ENCODE results near the gene ZNF485. TPM values are rescaled to one million over a fixed set of nuclear protein-coding genes. Genes with fewer than 3 reads are reported as not detected.
"Not testable (repeated sequence)": the region's sequence is repeated elsewhere in the genome, so short reads cannot be mapped to it uniquely, and the experiment has no call there.

Gene ZNF485
- polyA plus RNA-seq, 4 donors = 0.81 to 8.0 (median 1.9) TPM

DNA sequence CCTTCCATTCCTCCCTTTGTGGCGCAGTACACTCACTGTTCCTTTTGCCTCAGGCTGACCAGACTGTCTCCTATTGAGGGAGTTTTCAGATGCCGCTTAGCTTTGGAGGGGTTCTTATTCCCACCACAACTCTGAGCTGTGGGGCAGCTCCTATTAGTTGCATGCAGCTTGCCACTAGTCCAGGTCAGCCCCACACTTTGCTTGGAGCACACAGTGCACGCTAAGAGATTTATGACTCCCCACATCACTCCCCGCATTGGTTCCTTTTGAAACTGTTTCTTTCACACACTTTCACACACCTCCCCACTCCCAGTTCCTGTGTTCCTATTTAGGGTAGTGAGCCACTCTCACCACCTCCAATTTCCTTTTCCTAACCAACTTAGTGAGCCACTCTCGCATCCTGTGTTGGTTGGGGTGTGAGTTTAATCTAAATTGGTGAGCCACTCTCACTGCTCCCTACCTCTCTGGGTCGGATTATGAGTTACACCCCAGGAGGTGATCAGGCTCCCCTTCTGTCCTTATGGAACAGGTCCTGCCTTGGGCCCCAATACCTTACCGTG is 10.4 kb upstream of the ZNF485 start:
- Histone ChIP-seq H3K36me3 (ENCODE audit: control insufficient read depth in 3 of 3, insufficient read depth in 2 of 3, low read depth in 1 of 3, low read length in 3 of 3) (no peaks in the 10 kb centered on the region), H3K9me3 (ENCODE audit: control insufficient read depth in 2 of 2, insufficient read depth in 1 of 2, low read depth in 1 of 2, low read length in 1 of 2) (peaks cover 0 to 13% of the 10 kb centered on the region in 2 donors), H3K27me3 (ENCODE audit: control insufficient read depth in 3 of 3, insufficient read depth in 3 of 3, low read length in 3 of 3) (no peaks in the 10 kb centered on the region), H3K4me3 (ENCODE audit: low read depth in 1 of 3, low read length in 3 of 3) (no peak overlapping the region), H3K27ac (ENCODE audit: low read depth in 1 of 3, low read length in 2 of 3) (no peak overlapping the region), H3K4me1 (ENCODE audit: control insufficient read depth in 3 of 3, insufficient read depth in 2 of 3, low read depth in 1 of 3, low read length in 2 of 3) (peaks cover 2 to 17% (median 7%) of the 10 kb centered on the region in 3 donors)
- FAIRE-seq (no peak), DNase-seq (no peak)
- 59 to 81% (median 71%) methylated on average over 7 of the region's 7 CpGs for WGBS, 3 donors

DNA sequence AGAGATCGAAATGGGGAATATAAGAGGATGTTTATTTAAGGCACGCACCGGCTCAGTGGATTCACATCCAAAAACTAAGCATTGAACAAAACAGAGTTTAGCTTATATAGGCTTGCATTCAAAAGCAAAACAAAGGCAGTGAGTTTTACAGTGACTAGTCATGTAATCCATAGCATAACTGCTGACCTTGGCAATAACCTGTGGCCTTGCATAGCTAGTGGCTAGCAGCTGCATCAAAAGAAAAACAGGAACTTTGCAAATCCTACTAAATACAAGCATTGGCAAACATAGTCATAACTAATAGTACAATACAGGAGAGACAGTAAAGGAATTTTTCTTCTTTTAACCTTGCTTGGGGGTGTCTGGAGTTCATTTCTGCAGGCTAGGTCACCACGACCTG is 9.7 kb upstream of the ZNF485 start:
- H3K27ac ChIP-seq (ENCODE audit: low read depth in 1 of 3, low read length in 2 of 3) = no peak overlapping the region

DNA sequence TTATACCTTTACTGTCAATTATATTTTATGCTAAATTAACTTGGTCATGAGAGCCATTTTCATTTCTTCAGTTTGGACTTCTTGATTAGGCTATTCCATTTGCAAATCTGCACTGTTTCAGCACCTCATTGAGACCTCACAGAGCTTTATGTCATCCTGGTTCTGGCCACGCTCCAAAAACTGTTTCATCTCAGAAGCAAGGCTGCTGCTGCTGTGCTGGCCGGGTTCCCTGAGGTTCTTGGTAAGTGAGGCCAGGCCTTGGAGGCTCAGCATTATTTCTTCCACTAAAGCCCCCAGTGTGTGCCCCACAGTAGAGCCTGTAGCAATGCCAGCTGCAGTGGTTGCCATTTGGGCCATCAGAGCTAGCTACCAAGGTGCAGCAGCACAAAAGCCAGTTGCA is 7.8 kb upstream of the ZNF485 start:
- H3K4me1 ChIP-seq (ENCODE audit: control insufficient read depth in 3 of 3, insufficient read depth in 2 of 3, low read depth in 1 of 3, low read length in 2 of 3) = peaks cover 2 to 17% (median 7%) of the 10 kb centered on the region in 3 donors
- no peaks in the 10 kb centered on the region for H3K36me3 ChIP-seq (ENCODE audit: control insufficient read depth in 3 of 3, insufficient read depth in 2 of 3, low read depth in 1 of 3, low read length in 3 of 3)
- no peaks in the 10 kb centered on the region for H3K27me3 ChIP-seq (ENCODE audit: control insufficient read depth in 3 of 3, insufficient read depth in 3 of 3, low read length in 3 of 3)
- FAIRE-seq = no peak
- no peak overlapping the region for H3K27ac ChIP-seq (ENCODE audit: low read depth in 1 of 3, low read length in 2 of 3)
- DNase-seq = no peak
- no peak overlapping the region for H3K4me3 ChIP-seq (ENCODE audit: low read depth in 1 of 3, low read length in 3 of 3)
- 61 to 77% (median 64%) methylated on average over 2 of the region's 2 CpGs for WGBS, 3 donors
- H3K9me3 ChIP-seq (ENCODE audit: control insufficient read depth in 2 of 2, insufficient read depth in 1 of 2, low read depth in 1 of 2, low read length in 1 of 2) = peaks cover 0 to 3% of the 10 kb centered on the region in 2 donors

More for the DNA sequence above, 9.7 kb upstream of the ZNF485 start:
- peaks cover 0 to 11% of the 10 kb centered on the region in 2 donors for H3K9me3 ChIP-seq (ENCODE audit: control insufficient read depth in 2 of 2, insufficient read depth in 1 of 2, low read depth in 1 of 2, low read length in 1 of 2)
- 79 to 89% (median 89%) methylated on average over 4 of the region's 4 CpGs for WGBS, 3 donors
- DNase-seq (no peak), FAIRE-seq (no peak)
- peaks cover 2 to 17% (median 7%) of the 10 kb centered on the region in 3 donors for H3K4me1 ChIP-seq (ENCODE audit: control insufficient read depth in 3 of 3, insufficient read depth in 2 of 3, low read depth in 1 of 3, low read length in 2 of 3)
- H3K36me3 ChIP-seq (ENCODE audit: control insufficient read depth in 3 of 3, insufficient read depth in 2 of 3, low read depth in 1 of 3, low read length in 3 of 3) = no peaks in the 10 kb centered on the region
- H3K27me3 ChIP-seq (ENCODE audit: control insufficient read depth in 3 of 3, insufficient read depth in 3 of 3, low read length in 3 of 3) = no peaks in the 10 kb centered on the region
- no peak overlapping the region for H3K4me3 ChIP-seq (ENCODE audit: low read depth in 1 of 3, low read length in 3 of 3)

DNA sequence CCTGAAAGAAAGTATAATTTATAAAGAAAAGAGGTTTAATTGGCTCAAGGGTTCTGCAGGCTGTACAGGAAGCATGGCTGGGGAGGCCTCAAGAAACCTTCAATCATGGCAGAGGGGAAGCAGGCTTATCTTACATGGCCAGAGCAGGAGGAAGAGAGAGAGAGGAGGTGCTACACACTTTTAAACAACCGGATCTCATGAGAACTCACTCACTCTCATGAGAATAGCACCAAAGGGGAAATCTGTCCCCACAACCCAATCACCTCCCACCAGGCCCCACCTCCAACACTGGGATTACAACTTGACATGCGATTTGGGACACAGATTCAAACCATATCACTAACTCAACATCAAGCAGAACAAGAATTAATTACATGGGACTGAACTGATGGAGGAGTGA is 6.9 kb upstream of the ZNF485 start:
- Histone ChIP-seq H3K36me3 (ENCODE audit: control insufficient read depth in 3 of 3, insufficient read depth in 2 of 3, low read depth in 1 of 3, low read length in 3 of 3) (no peaks in the 10 kb centered on the region), H3K4me3 (ENCODE audit: low read depth in 1 of 3, low read length in 3 of 3) (no peak overlapping the region), H3K27me3 (ENCODE audit: control insufficient read depth in 3 of 3, insufficient read depth in 3 of 3, low read length in 3 of 3) (no peaks in the 10 kb centered on the region), H3K4me1 (ENCODE audit: control insufficient read depth in 3 of 3, insufficient read depth in 2 of 3, low read depth in 1 of 3, low read length in 2 of 3) (peaks cover 2 to 14% (median 7%) of the 10 kb centered on the region in 3 donors), H3K9me3 (ENCODE audit: control insufficient read depth in 2 of 2, insufficient read depth in 1 of 2, low read depth in 1 of 2, low read length in 1 of 2) (peaks cover 0 to 3% of the 10 kb centered on the region in 2 donors), H3K27ac (ENCODE audit: low read depth in 1 of 3, low read length in 2 of 3) (no peak overlapping the region)
- FAIRE-seq (no peak), DNase-seq (no peak)
- 78 to 86% (median 78%) methylated on average over 2 of the region's 2 CpGs for WGBS, 3 donors

DNA sequence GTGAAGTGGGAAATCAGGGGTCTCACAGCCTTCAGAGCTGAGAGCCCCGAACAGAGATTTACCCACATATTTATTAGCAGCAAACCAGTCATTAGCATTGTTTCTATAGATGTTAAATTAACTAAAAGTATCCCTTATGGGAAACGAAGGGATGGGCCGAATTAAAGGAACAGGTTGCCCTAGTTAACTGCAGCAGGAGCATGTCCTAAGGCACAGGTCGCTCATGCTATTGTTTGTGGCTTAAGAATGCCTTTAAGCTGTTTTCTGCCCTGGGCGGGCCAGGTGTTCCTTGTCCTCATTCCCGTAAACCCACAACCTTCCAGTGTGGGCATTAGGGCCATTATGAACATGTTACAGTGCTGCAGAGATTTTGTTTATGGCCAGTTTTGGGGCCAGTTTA is 4.7 kb upstream of the ZNF485 start:
- not testable (repeated sequence) for H3K36me3 ChIP-seq (ENCODE audit: control insufficient read depth in 3 of 3, insufficient read depth in 2 of 3, low read depth in 1 of 3, low read length in 3 of 3); H3K27me3 ChIP-seq (ENCODE audit: control insufficient read depth in 3 of 3, insufficient read depth in 3 of 3, low read length in 3 of 3); H3K9me3 ChIP-seq (ENCODE audit: control insufficient read depth in 2 of 2, insufficient read depth in 1 of 2, low read depth in 1 of 2, low read length in 1 of 2); FAIRE-seq; H3K4me1 ChIP-seq (ENCODE audit: control insufficient read depth in 3 of 3, insufficient read depth in 2 of 3, low read depth in 1 of 3, low read length in 2 of 3); H3K4me3 ChIP-seq (ENCODE audit: low read depth in 1 of 3, low read length in 3 of 3); DNase-seq; H3K27ac ChIP-seq (ENCODE audit: low read depth in 1 of 3, low read length in 2 of 3)
- 86 to 89% (median 88%) methylated on average over 6 of the region's 6 CpGs for WGBS, 3 donors

DNA sequence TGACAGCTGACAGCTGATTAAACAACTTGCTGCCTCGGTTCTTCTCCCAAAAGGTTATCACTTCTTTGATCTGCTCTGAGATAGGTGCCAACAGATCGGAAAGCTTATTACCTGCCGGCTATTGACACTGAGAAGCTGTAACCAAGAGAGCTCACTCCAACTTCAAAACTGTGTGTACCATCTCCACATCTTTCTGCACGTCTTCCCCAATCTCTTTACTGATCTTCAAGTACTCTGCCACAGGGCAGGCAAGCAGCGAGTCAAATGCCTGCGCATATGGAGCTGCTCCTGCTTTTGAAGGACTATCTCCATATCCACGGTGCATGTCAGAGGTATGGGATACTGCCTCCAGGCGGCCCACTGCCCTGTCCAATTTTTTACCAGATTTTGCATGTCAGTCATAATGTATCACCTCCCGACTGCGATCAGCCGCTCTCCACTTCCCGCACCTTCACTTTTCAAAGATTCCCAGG is 352 bp upstream of the ZNF485 start:
- peak overlapping the region in 2 of 3 donors; percentile 59 to 77 for H3K4me3 ChIP-seq (ENCODE audit: low read depth in 1 of 3, low read length in 3 of 3)
- peaks cover 0 to 3% of the 10 kb centered on the region in 2 donors for H3K9me3 ChIP-seq (ENCODE audit: control insufficient read depth in 2 of 2, insufficient read depth in 1 of 2, low read depth in 1 of 2, low read length in 1 of 2)
- FAIRE-seq (no peak), DNase-seq (no peak)
- H3K27ac ChIP-seq (ENCODE audit: low read depth in 1 of 3, low read length in 2 of 3) = no peak overlapping the region
- peaks cover 0 to 10% (median 4%) of the 10 kb centered on the region in 3 donors for H3K4me1 ChIP-seq (ENCODE audit: control insufficient read depth in 3 of 3, insufficient read depth in 2 of 3, low read depth in 1 of 3, low read length in 2 of 3)
- no peaks in the 10 kb centered on the region for H3K27me3 ChIP-seq (ENCODE audit: control insufficient read depth in 3 of 3, insufficient read depth in 3 of 3, low read length in 3 of 3)
- H3K36me3 ChIP-seq (ENCODE audit: control insufficient read depth in 3 of 3, insufficient read depth in 2 of 3, low read depth in 1 of 3, low read length in 3 of 3) = peaks cover 0 to 15% (median 0%) of the 10 kb centered on the region in 3 donors
- 51 to 61% (median 59%) methylated on average over 12 of the region's 12 CpGs for WGBS, 3 donors

DNA sequence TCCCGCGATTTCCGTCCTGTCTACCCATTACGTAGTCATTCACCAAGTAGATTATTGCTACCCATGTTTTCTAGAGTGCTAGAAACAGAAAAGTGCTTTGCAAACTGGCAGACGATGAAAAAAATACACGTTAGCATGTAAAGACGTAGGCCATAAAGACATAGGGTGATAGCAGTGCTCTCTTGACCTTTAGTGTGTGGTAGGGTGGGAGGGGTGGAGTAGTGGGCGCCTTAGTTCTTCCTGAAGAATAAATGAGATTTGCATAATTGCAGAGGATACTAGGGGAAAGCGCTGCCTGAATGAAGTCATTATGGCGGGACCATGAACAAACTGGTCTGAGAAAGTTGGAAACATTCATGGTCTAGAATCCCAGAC is 948 bp downstream of the ZNF485 start:
- FAIRE-seq = no peak
- H3K9me3 ChIP-seq (ENCODE audit: control insufficient read depth in 2 of 2, insufficient read depth in 1 of 2, low read depth in 1 of 2, low read length in 1 of 2) = peaks cover 0 to 3% of the 10 kb centered on the region in 2 donors
- peak overlapping the region in 2 of 3 donors; percentile 59 to 77 for H3K4me3 ChIP-seq (ENCODE audit: low read depth in 1 of 3, low read length in 3 of 3)
- DNase-seq = no peak
- peaks cover 0 to 18% (median 0%) of the 10 kb centered on the region in 3 donors for H3K36me3 ChIP-seq (ENCODE audit: control insufficient read depth in 3 of 3, insufficient read depth in 2 of 3, low read depth in 1 of 3, low read length in 3 of 3)
- WGBS, 3 donors = 40 to 66% (median 57%) methylated on average over 10 of the region's 10 CpGs
- peaks cover 0 to 10% (median 4%) of the 10 kb centered on the region in 3 donors for H3K4me1 ChIP-seq (ENCODE audit: control insufficient read depth in 3 of 3, insufficient read depth in 2 of 3, low read depth in 1 of 3, low read length in 2 of 3)
- peak overlapping the region in 2 of 3 donors; percentile 3 to 58 for H3K27ac ChIP-seq (ENCODE audit: low read depth in 1 of 3, low read length in 2 of 3)
- H3K27me3 ChIP-seq (ENCODE audit: control insufficient read depth in 3 of 3, insufficient read depth in 3 of 3, low read length in 3 of 3) = no peaks in the 10 kb centered on the region

DNA sequence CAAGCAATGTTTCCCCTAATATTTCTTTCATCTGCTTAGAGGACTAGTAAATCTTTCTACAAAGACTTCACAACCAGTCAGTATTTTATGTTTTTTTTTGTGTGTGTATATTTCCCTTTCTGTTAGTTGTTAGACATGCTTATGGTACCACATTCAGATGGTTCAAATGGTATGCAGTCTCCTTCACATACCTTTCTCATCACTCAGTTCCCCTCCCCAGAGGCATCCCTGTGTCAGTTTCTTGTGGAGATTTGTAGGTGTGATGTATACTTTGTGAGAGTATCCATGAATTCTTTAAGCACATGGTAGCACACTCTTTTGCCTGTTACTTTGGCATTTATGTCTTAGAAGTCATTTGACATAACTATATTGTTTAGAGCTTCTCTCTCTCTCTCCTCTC is 4.4 kb downstream of the ZNF485 start:
- H3K4me1 ChIP-seq (ENCODE audit: control insufficient read depth in 3 of 3, insufficient read depth in 2 of 3, low read depth in 1 of 3, low read length in 2 of 3) = peaks cover 0 to 10% (median 4%) of the 10 kb centered on the region in 3 donors
- no peak overlapping the region for H3K4me3 ChIP-seq (ENCODE audit: low read depth in 1 of 3, low read length in 3 of 3)
- FAIRE-seq (no peak), DNase-seq (no peak)
- H3K27me3 ChIP-seq (ENCODE audit: control insufficient read depth in 3 of 3, insufficient read depth in 3 of 3, low read length in 3 of 3) = no peaks in the 10 kb centered on the region
- peaks cover 0 to 33% (median 2%) of the 10 kb centered on the region in 3 donors for H3K36me3 ChIP-seq (ENCODE audit: control insufficient read depth in 3 of 3, insufficient read depth in 2 of 3, low read depth in 1 of 3, low read length in 3 of 3)
- no peak overlapping the region for H3K27ac ChIP-seq (ENCODE audit: low read depth in 1 of 3, low read length in 2 of 3)
- H3K9me3 ChIP-seq (ENCODE audit: control insufficient read depth in 2 of 2, insufficient read depth in 1 of 2, low read depth in 1 of 2, low read length in 1 of 2) = peaks cover 0 to 16% of the 10 kb centered on the region in 2 donors

Measured in small intestine (tissue), 7 donors.